Osteoblast (primary cell): ENCODE results near the gene AKAP8. TPM values are rescaled to one million over a fixed set of nuclear protein-coding genes. Genes with fewer than 3 reads are reported as not detected.

ENCODE experiments used
- DNase-seq: peaks from one replicate; pipeline ENCODE4 v3.0.0; 2011; ENCODE audit warnings: low spot score, mixed read lengths; ENCODE audit not compliant: insufficient read length; ENCODE audit errors: missing footprints
- H2AFZ ChIP-seq: 2 replicates; pipeline ENCODE4 v1.6.0; 2011; ENCODE audit warnings: mild to moderate bottlenecking, low read length
- H3K27ac ChIP-seq: 2 replicates; pipeline ENCODE4 v1.5.1; 2011; ENCODE audit warnings: mild to moderate bottlenecking, low read depth, low read length, moderate library complexity
- H3K27me3 ChIP-seq: 2 replicates; pipeline ENCODE4 v1.6.0; 2012; ENCODE audit warnings: mild to moderate bottlenecking, control low read depth, inconsistent platforms, low read length, moderate library complexity; ENCODE audit not compliant: insufficient read depth
- H3K36me3 ChIP-seq: 2 replicates; pipeline ENCODE4 v1.5.1; 2011; ENCODE audit warnings: mild to moderate bottlenecking, low read length, control low read depth, moderate library complexity; ENCODE audit not compliant: insufficient read depth
- H3K4me1 ChIP-seq: 2 replicates; pipeline ENCODE4 v1.5.1; 2011; ENCODE audit warnings: mild to moderate bottlenecking, low read length, control low read depth, moderate library complexity; ENCODE audit not compliant: insufficient read depth
- H3K4me2 ChIP-seq: 2 replicates; pipeline ENCODE4 v1.6.0; 2011; ENCODE audit warnings: mild to moderate bottlenecking, low read length; ENCODE audit not compliant: insufficient read depth
- H3K4me3 ChIP-seq: fragments of 200-600 bp; sonication (generic); 3 replicates; pipeline ENCODE4 v1.5.1; 2012; ENCODE audit warnings: mild to moderate bottlenecking, low read length, inconsistent platforms; ENCODE audit not compliant: insufficient read depth
- H3K79me2 ChIP-seq: 2 replicates; pipeline ENCODE4 v1.6.0; 2012; ENCODE audit warnings: mild to moderate bottlenecking, low read length, control low read depth, inconsistent platforms; ENCODE audit not compliant: insufficient read depth
- H3K9me3 ChIP-seq: 2 replicates; pipeline ENCODE4 v1.5.1; 2011; ENCODE audit warnings: low read depth, low read length, control low read depth
- H4K20me1 ChIP-seq: 2 replicates; pipeline ENCODE4 v1.6.0; 2012; ENCODE audit warnings: mild to moderate bottlenecking, low read length, control low read depth; ENCODE audit not compliant: insufficient read depth
- CTCF ChIP-seq: IDR thresholded peaks from 2 replicates; pipeline ENCODE4 v1.5.1; 2011; ENCODE audit warnings: mild to moderate bottlenecking, low read depth, low read length, moderate library complexity; ENCODE audit errors: extremely low read depth
- total RNA-seq: library from RNA; depleted of rRNA; stranded (reverse); fragments of >200 nt; gene quantifications from 2 replicates; pipeline ENCODE4 v1.2.3, GENCODE V29; 2012

AKAP8 gene
- total RNA-seq, 1 donor, result 18.1 TPM

- H3K4me3 ChIP-seq, result no peak overlapping the region
- H3K36me3 ChIP-seq, result no peaks in the 10 kb centered on the region
- no peak for DNase-seq
- peaks cover 97% of the 10 kb centered on the region for H3K79me2 ChIP-seq
- peak overlapping the region; percentile 55 for H3K27ac ChIP-seq
- peaks cover 88% of the 10 kb centered on the region for H4K20me1 ChIP-seq
- H2AFZ ChIP-seq, result no peak overlapping the region
- H3K4me1 ChIP-seq, result peaks cover 59% of the 10 kb centered on the region
- no peaks in the 10 kb centered on the region for H3K27me3 ChIP-seq
- no peak for TF ChIP-seq CTCF
- H3K9me3 ChIP-seq, result no peaks in the 10 kb centered on the region
- no peak overlapping the region for H3K4me2 ChIP-seq
Observed at GRCh38 chr19:15324791-15325519, 54.6 kb downstream of the AKAP8 start.

GRCh38 chr19:15323496-15324235 is 55.9 kb downstream of the AKAP8 start:
- Histone ChIP-seq H3K79me2 (peaks cover 97% of the 10 kb centered on the region), H3K9me3 (no peaks in the 10 kb centered on the region), H3K27me3 (no peaks in the 10 kb centered on the region), H2AFZ (no peak overlapping the region), H3K4me1 (peaks cover 68% of the 10 kb centered on the region), H3K4me2 (no peak overlapping the region), H3K36me3 (no peaks in the 10 kb centered on the region), H4K20me1 (peaks cover 89% of the 10 kb centered on the region), H3K4me3 (no peak overlapping the region), H3K27ac (peak overlapping the region; percentile 55)
- TF ChIP-seq CTCF, result no peak
- DNase-seq, result no peak

DNA sequence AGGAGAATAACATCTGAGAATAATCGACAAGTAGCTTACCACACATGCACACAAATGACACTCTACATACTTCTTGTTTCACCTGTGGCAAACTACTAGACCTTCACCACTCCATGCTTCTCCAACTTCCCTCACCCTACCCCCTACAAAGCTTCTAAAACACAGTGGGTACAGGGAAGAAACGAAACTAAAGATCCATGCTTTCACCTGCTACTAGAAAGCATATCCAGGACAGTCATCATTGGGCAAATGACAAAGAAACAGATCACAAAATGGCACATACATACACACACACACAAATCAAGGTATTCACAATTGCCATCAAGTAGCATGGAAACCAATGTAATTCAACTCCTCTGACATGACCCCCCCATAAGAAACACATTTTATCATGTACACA is 57.8 kb downstream of the AKAP8 start:
- Histone ChIP-seq H3K27me3 (no peaks in the 10 kb centered on the region), H3K9me3 (no peaks in the 10 kb centered on the region), H2AFZ (no peak overlapping the region), H3K79me2 (peaks cover 97% of the 10 kb centered on the region), H4K20me1 (peaks cover 91% of the 10 kb centered on the region), H3K27ac (peak overlapping the region; percentile 33), H3K4me1 (peaks cover 70% of the 10 kb centered on the region), H3K36me3 (no peaks in the 10 kb centered on the region), H3K4me2 (no peak overlapping the region), H3K4me3 (no peak overlapping the region)
- DNase-seq, result no peak
- no peak for TF ChIP-seq CTCF

DNA sequence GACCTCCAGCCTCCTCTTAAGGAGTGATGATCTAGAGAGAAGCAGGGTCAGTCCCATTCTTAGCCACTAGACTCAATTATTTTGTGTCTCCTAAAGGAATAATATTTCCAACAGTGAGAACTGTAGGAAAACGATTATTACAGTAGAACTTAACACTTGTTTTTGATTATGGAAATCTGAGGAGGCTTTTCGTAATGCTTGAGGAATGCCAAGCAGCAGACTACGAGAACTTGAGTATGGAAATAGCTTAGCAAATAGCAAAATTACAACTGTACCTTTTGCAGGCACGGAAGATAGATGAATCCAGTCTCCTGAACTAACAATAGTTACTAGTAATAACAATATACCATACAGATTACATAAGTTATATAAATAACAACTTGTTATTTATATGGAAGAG is 59.5 kb downstream of the AKAP8 start:
- Histone ChIP-seq H3K4me3 (no peak overlapping the region), H3K79me2 (peaks cover 98% of the 10 kb centered on the region), H3K27me3 (no peaks in the 10 kb centered on the region), H2AFZ (no peak overlapping the region), H3K27ac (peak overlapping the region; percentile 61), H3K9me3 (no peaks in the 10 kb centered on the region), H4K20me1 (peaks cover 89% of the 10 kb centered on the region), H3K4me2 (peak overlapping the region; percentile 57), H3K36me3 (no peaks in the 10 kb centered on the region), H3K4me1 (peaks cover 70% of the 10 kb centered on the region)
- TF ChIP-seq CTCF, result no peak
- peak; percentile 69 for DNase-seq
